ENCODE results near the gene FAM3D.
"Not testable (repeated sequence)": the region's sequence is repeated elsewhere in the genome, so short reads cannot be mapped to it uniquely, and the experiment has no call there.

Gene FAM3D

GRCh38 chr3:58685641-58686040, 19.1 kb upstream of the FAM3D start:
- FAIRE-seq (no peak), DNase-seq (ENCODE audit: extremely low spot score, insufficient read length, low read depth) (no peak)

GRCh38 chr3:58683466-58683865, 16.9 kb upstream of the FAM3D start:
- DNase-seq (ENCODE audit: extremely low spot score, insufficient read length, low read depth), result no peak
- peak; percentile 62 for FAIRE-seq

- no peak for DNase-seq (ENCODE audit: extremely low spot score, insufficient read length, low read depth)
- peak; percentile 12 for FAIRE-seq
Observed at GRCh38 chr3:58683001-58683458, 16.5 kb upstream of the FAM3D start.

- DNase-seq (ENCODE audit: extremely low spot score, insufficient read length, low read depth) (no peak), FAIRE-seq (no peak)
Observed at GRCh38 chr3:58681863-58682262, 15.3 kb upstream of the FAM3D start.

- DNase-seq (ENCODE audit: extremely low spot score, insufficient read length, low read depth), result no peak
- no peak for FAIRE-seq
Observed at GRCh38 chr3:58680879-58681525, 14.4 kb upstream of the FAM3D start.

GRCh38 chr3:58679974-58680666, 13.5 kb upstream of the FAM3D start:
- no peak for DNase-seq (ENCODE audit: extremely low spot score, insufficient read length, low read depth)
- no peak for FAIRE-seq

- DNase-seq (ENCODE audit: extremely low spot score, insufficient read length, low read depth) (no peak), FAIRE-seq (no peak)
Observed at GRCh38 chr3:58679446-58679845, 12.9 kb upstream of the FAM3D start.

- DNase-seq (ENCODE audit: extremely low spot score, insufficient read length, low read depth); FAIRE-seq: not testable (repeated sequence)
Observed at GRCh38 chr3:58678177-58678970, 11.8 kb upstream of the FAM3D start.

- no peak for DNase-seq (ENCODE audit: extremely low spot score, insufficient read length, low read depth)
- no peak for FAIRE-seq
Observed at GRCh38 chr3:58672880-58673279, 6.3 kb upstream of the FAM3D start.

- FAIRE-seq (no peak), DNase-seq (ENCODE audit: extremely low spot score, insufficient read length, low read depth) (no peak)
Observed at GRCh38 chr3:58672451-58672850, 5.9 kb upstream of the FAM3D start.

GRCh38 chr3:58670506-58671135, 4.0 kb upstream of the FAM3D start:
- no peak for FAIRE-seq
- DNase-seq (ENCODE audit: extremely low spot score, insufficient read length, low read depth), result no peak

- no peak for FAIRE-seq
- DNase-seq (ENCODE audit: extremely low spot score, insufficient read length, low read depth), result no peak
Observed at GRCh38 chr3:58668247-58668646, 1.7 kb upstream of the FAM3D start.

GRCh38 chr3:58667704-58668103, 1.1 kb upstream of the FAM3D start:
- DNase-seq (ENCODE audit: extremely low spot score, insufficient read length, low read depth) (no peak), FAIRE-seq (no peak)

GRCh38 chr3:58667229-58667628, 655 bp upstream of the FAM3D start:
- DNase-seq (ENCODE audit: extremely low spot score, insufficient read length, low read depth), result no peak
- no peak for FAIRE-seq

GRCh38 chr3:58665405-58665804, 1.2 kb downstream of the FAM3D start:
- no peak for DNase-seq (ENCODE audit: extremely low spot score, insufficient read length, low read depth)
- no peak for FAIRE-seq

- FAIRE-seq, result no peak
- no peak for DNase-seq (ENCODE audit: extremely low spot score, insufficient read length, low read depth)
Observed at GRCh38 chr3:58664611-58665010, 2.0 kb downstream of the FAM3D start.

GRCh38 chr3:58661836-58662420, 4.6 kb downstream of the FAM3D start:
- no peak for FAIRE-seq
- DNase-seq (ENCODE audit: extremely low spot score, insufficient read length, low read depth), result no peak

GRCh38 chr3:58660998-58661397, 5.6 kb downstream of the FAM3D start:
- DNase-seq (ENCODE audit: extremely low spot score, insufficient read length, low read depth), result no peak
- FAIRE-seq, result no peak

- no peak for DNase-seq (ENCODE audit: extremely low spot score, insufficient read length, low read depth)
- FAIRE-seq, result no peak
Observed at GRCh38 chr3:58659051-58659675, 7.4 kb downstream of the FAM3D start.

- no peak for DNase-seq (ENCODE audit: extremely low spot score, insufficient read length, low read depth)
- FAIRE-seq, result no peak
Observed at GRCh38 chr3:58658508-58658907, 8.1 kb downstream of the FAM3D start.

Data from GM18507 (cell line).